Fibroblast of lung (primary cell): ENCODE results near the gene CTDSP2.

Source experiments
- CTCF ChIP-seq, 2 donors: IDR thresholded peaks in 1 of 2; conservative IDR thresholded peaks in 1 of 2; 1 replicate in 1 of 2; 2 replicates in 1 of 2; pipeline ENCODE4 v1.5.1; 2011 to 2012; ENCODE audit warnings: low read length in 2 of 2, control low read depth in 1 of 2, inconsistent platforms in 1 of 2, low read depth in 1 of 2, mild to moderate bottlenecking in 1 of 2
- EZH2 ChIP-seq: IDR thresholded peaks from 2 replicates; pipeline ENCODE4 v1.5.1; 2012; ENCODE audit warnings: low read length, control low read depth, mild to moderate bottlenecking; ENCODE audit errors: missing control alignments

- no peak for TF ChIP-seq CTCF (conservative IDR thresholded peaks at IDR 0.05 in 1 of 2, IDR thresholded peaks at IDR 0.05 in 1 of 2; ENCODE audit: low read depth in 1 of 2, low read length in 2 of 2)
- TF ChIP-seq EZH2, result no peak
Measured at GRCh38 chr12:57777911-57778310, 68.6 kb downstream of the CTDSP2 start.
